Measurements from ENCODE around the gene THSD4.

- TF ChIP-seq CTCF (IDR thresholded peaks at IDR 0.05) (no peak), POLR2AphosphoS5 (IDR thresholded peaks at IDR 0.05; ENCODE audit: low read depth, low read length) (no peak)
Observed at GRCh38 chr15:71280206-71280605, 164.9 kb downstream of the THSD4 start.
